ENCODE measurements around the gene PRSS58. TPM values are rescaled to one million over a fixed set of nuclear protein-coding genes. Genes with fewer than 3 reads are reported as not detected.

The PRSS58 gene
- total RNA-seq (2021) (not detected in 2 replicates), Bru-seq, nascent RNA (not detected), BruChase-seq, experiment 1, labeled RNA remaining after a 2-hour chase (not detected), BruChase-seq, experiment 2, labeled RNA remaining after a 6-hour chase (not detected)
- long read RNA-seq = 0 reads

- Histone ChIP-seq H4K20me1 (ENCODE audit: insufficient read depth) (no peaks in the 10 kb centered on the region), H3K9me2 (ENCODE audit: insufficient read depth) (peaks cover 5% of the 10 kb centered on the region; the same call in 1 of the 2 replicates), H3K9me3 (ENCODE audit: insufficient read depth, low read depth) (no peaks in the 10 kb centered on the region), H2AFZ (no peak within 1 kb of the TSS), H3K4me3 (no peak within 1 kb of the TSS), H3K36me3 (ENCODE audit: low read depth) (no peaks in the 10 kb centered on the region), H3K4me1 (replicated peaks; ENCODE audit: insufficient read depth) (peaks cover 1% of the 10 kb centered on the region), H3F3A (ENCODE audit: insufficient read depth, low read depth) (no peaks in the 10 kb centered on the region), H3K27me3 (ENCODE audit: insufficient read depth, low read depth) (no peaks in the 10 kb centered on the region), H3K79me2 (ENCODE audit: low read depth) (no peaks in the 10 kb centered on the region), H3K27ac (no peak within 1 kb of the TSS), H3K4me2 (no peak within 1 kb of the TSS)
- TF ChIP-seq EZH2 (IDR thresholded peaks at IDR 0.05; ENCODE audit: low read depth) (no peak), CTCF (conservative IDR thresholded peaks at IDR 0.05) (no peak)
- ChIA-PET POLR2A (ENCODE audit: unreplicated experiment) (no interaction called here), CTCF (no interaction called here)
- no TSS peak for BruUV-seq (replicated peaks)
- intact Hi-C loops (cut with micrococcal nuclease; ENCODE audit: unreplicated experiment) = no loop called here
- DNase-seq = no peak
Observed at GRCh38 chr7:142257958-142258357, at the start of gene PRSS58. PRSS58 (minus strand) TSS chr7:142258058; CDS start chr7:142257707, 351 bp downstream.

- Histone ChIP-seq H2AFZ (no peak overlapping the region), H3K27me3 (ENCODE audit: insufficient read depth, low read depth) (no peaks in the 10 kb centered on the region), H3K4me1 (replicated peaks; ENCODE audit: insufficient read depth) (no peaks in the 10 kb centered on the region), H3K36me3 (ENCODE audit: low read depth) (no peaks in the 10 kb centered on the region), H3K9me3 (ENCODE audit: insufficient read depth, low read depth) (no peaks in the 10 kb centered on the region), H3K4me2 (no peak overlapping the region), H4K20me1 (ENCODE audit: insufficient read depth) (no peaks in the 10 kb centered on the region), H3K27ac (no peak overlapping the region), H3K9me2 (ENCODE audit: insufficient read depth) (no peaks in the 10 kb centered on the region), H3F3A (ENCODE audit: insufficient read depth, low read depth) (no peaks in the 10 kb centered on the region), H3K79me2 (ENCODE audit: low read depth) (no peaks in the 10 kb centered on the region), H3K4me3 (no peak overlapping the region)
- intact Hi-C loops (cut with micrococcal nuclease; ENCODE audit: unreplicated experiment) = no loop called here
- no peak for DNase-seq
- no peak for TF ChIP-seq CTCF (conservative IDR thresholded peaks at IDR 0.05)
- CTCF ChIA-PET = no interaction called here
- BruUV-seq (replicated peaks) = no TSS peak
- POLR2A ChIA-PET (ENCODE audit: unreplicated experiment) = no interaction called here
Observed at GRCh38 chr7:142307246-142307900, 49.5 kb upstream of the PRSS58 start.

- no peaks in the 10 kb centered on the region for H3F3A ChIP-seq (ENCODE audit: insufficient read depth, low read depth)
- H3K27ac ChIP-seq = no peak overlapping the region
- H2AFZ ChIP-seq = no peak overlapping the region
- no peaks in the 10 kb centered on the region for H3K36me3 ChIP-seq (ENCODE audit: low read depth)
- ChIA-PET CTCF (interaction anchor here (0.5 to 1.3 kb wide), 5 partner anchors 16 to 1826 kb away, joined by 3 to 5 read pairs (median 4); no protein-coding TSS in a partner anchor), POLR2A (ENCODE audit: unreplicated experiment) (no interaction called here)
- no peaks in the 10 kb centered on the region for H3K79me2 ChIP-seq (ENCODE audit: low read depth)
- no peaks in the 10 kb centered on the region for H3K4me1 ChIP-seq (replicated peaks; ENCODE audit: insufficient read depth)
- no peak overlapping the region for H3K4me2 ChIP-seq
- H3K27me3 ChIP-seq (ENCODE audit: insufficient read depth, low read depth) = no peaks in the 10 kb centered on the region
- no TSS peak for BruUV-seq (replicated peaks)
- no peaks in the 10 kb centered on the region for H3K9me3 ChIP-seq (ENCODE audit: insufficient read depth, low read depth)
- no peaks in the 10 kb centered on the region for H3K9me2 ChIP-seq (ENCODE audit: insufficient read depth)
- intact Hi-C loops (cut with micrococcal nuclease; ENCODE audit: unreplicated experiment) = loop anchor here (1.0 to 5.0 kb wide), 4 partner anchors 35 to 704 kb away; no protein-coding TSS in a partner anchor
- no peak for TF ChIP-seq EZH2 (IDR thresholded peaks at IDR 0.05; ENCODE audit: low read depth)
- peak; percentile 77 for TF ChIP-seq CTCF (conservative IDR thresholded peaks at IDR 0.05)
- no peak overlapping the region for H3K4me3 ChIP-seq
- peak; percentile 42 to 44 for DNase-seq
- H4K20me1 ChIP-seq (ENCODE audit: insufficient read depth) = no peaks in the 10 kb centered on the region
Observed at GRCh38 chr7:142303650-142304049, 45.8 kb upstream of the PRSS58 start.
